ENCODE measurements around the gene OBSCN.

DNA sequence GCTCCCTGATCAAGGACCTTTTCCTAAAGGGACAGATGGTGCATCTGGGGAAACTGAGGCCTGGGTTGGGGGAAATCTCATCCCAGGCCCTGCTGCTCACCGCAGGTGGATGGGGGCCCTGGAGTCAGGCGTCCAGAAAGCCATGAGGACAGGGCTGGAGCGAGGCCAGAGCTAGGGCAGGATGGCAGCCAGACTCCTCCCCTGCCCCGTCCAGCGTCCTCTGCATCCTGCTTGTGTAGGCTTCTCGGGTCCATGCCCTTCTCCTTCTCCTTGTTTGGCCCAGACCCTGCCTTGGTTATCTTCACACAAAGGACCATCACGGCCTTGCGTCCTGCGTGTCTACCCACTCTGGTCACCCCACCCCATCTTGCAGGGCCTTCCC, 155.8 kb downstream of the OBSCN start:
- TF ChIP-seq, protein P1, sequence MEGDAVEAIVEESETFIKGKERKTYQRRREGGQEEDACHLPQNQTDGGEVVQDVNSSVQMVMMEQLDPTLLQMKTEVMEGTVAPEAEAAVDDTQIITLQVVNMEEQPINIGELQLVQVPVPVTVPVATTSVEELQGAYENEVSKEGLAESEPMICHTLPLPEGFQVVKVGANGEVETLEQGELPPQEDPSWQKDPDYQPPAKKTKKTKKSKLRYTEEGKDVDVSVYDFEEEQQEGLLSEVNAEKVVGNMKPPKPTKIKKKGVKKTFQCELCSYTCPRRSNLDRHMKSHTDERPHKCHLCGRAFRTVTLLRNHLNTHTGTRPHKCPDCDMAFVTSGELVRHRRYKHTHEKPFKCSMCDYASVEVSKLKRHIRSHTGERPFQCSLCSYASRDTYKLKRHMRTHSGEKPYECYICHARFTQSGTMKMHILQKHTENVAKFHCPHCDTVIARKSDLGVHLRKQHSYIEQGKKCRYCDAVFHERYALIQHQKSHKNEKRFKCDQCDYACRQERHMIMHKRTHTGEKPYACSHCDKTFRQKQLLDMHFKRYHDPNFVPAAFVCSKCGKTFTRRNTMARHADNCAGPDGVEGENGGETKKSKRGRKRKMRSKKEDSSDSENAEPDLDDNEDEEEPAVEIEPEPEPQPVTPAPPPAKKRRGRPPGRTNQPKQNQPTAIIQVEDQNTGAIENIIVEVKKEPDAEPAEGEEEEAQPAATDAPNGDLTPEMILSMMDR (IDR thresholded peaks at IDR 0.05), result no peak
- TF ChIP-seq POLR2A (IDR thresholded peaks at IDR 0.05), result no peak

All from heart left ventricle (tissue), 13 donors.